ENCODE measurements around the gene EDN1.

Gene EDN1

DNA sequence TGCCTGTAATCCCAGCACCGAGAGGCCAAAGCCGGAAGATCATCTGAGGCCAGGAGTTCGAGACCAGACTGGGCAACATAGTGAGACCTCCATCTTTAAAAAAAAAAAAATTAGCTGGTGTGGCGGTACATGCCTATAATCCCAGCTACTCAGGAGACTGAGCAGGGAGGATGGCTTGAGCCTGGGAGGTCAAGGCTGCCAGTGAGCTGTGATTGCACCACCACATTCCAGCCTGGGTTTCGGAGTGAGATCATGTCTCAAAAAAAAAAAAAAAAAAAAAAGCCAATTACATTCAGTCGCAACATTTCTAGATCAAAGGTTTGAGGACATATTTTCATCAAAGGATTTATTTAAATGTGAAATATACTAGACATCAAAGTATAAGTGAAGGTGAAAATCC is 32.0 kb upstream of the EDN1 start:
- TF ChIP-seq, protein P1, sequence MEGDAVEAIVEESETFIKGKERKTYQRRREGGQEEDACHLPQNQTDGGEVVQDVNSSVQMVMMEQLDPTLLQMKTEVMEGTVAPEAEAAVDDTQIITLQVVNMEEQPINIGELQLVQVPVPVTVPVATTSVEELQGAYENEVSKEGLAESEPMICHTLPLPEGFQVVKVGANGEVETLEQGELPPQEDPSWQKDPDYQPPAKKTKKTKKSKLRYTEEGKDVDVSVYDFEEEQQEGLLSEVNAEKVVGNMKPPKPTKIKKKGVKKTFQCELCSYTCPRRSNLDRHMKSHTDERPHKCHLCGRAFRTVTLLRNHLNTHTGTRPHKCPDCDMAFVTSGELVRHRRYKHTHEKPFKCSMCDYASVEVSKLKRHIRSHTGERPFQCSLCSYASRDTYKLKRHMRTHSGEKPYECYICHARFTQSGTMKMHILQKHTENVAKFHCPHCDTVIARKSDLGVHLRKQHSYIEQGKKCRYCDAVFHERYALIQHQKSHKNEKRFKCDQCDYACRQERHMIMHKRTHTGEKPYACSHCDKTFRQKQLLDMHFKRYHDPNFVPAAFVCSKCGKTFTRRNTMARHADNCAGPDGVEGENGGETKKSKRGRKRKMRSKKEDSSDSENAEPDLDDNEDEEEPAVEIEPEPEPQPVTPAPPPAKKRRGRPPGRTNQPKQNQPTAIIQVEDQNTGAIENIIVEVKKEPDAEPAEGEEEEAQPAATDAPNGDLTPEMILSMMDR (IDR thresholded peaks at IDR 0.05): no peak
- H3K36me3 ChIP-seq: no peaks in the 10 kb centered on the region
- no peak for DNase-seq
- no peaks in the 10 kb centered on the region for H3K4me1 ChIP-seq
- H3K27ac ChIP-seq: no peak overlapping the region
- H3K9me3 ChIP-seq: no peaks in the 10 kb centered on the region
- H3K4me3 ChIP-seq: no peak overlapping the region
- intact Hi-C loops (cut with DNase I; ENCODE audit: low total_unique reads): no loop called here
- no peaks in the 10 kb centered on the region for H3K27me3 ChIP-seq

DNA sequence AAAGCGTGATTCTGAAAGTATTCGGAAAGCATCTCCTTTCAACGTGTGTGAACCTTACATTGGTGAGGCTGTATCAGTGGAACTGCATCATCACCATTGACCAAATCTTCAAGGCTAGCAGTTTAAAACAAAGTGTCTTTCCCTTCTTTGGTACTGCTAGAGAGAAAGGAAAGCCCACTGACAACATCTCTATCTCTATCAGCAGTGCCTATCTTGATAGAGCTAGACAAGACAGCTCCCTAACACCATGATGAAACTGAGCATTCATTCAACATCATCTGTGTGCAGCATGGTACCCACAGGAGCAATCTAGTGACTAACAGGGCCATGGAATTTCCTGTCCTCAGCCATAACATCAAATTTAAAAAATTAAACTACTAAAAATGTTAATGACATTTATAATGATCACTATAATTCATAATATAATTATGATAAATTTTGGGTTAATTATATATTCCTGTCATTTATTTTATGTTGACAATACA is 31.5 kb upstream of the EDN1 start:
- TF ChIP-seq, protein P1 (IDR thresholded peaks at IDR 0.05): no peak
- intact Hi-C loops (cut with DNase I; ENCODE audit: low total_unique reads): no loop called here
- no peak for DNase-seq

DNA sequence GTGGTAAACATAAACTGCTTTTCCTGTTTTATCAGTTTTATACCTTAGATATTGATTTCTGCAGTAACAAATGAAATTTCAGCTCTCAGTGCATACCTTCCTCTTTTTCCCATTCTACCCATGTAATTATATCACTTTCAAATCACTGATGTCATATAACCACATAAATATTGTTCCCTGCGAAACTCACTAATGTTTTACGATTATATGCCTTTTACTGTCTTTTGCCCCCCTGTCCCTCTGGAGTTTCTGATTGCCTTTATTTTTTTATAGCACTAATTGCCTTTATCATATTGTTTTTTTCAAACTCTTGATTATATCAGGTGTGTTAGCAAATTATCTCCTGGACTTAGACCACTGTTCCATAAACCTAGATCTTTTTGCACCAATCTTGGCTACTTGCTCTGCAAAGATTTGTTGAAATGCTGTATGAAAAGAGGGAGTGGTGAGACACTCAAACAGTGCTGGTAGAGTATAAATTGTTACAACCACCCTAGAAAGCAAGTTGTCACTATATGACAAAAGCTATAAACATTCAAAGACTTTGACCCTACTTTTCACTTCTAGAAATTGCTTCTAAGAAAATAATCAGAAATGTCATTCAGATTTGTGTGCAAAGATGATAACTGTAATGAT is 29.6 kb upstream of the EDN1 start:
- intact Hi-C loops (cut with DNase I; ENCODE audit: low total_unique reads): no loop called here
- Histone ChIP-seq H3K4me1 (no peaks in the 10 kb centered on the region), H3K27me3 (no peaks in the 10 kb centered on the region), H3K27ac (no peak overlapping the region), H3K9me3 (no peaks in the 10 kb centered on the region), H3K36me3 (no peaks in the 10 kb centered on the region), H3K4me3 (no peak overlapping the region)
- no peak for DNase-seq
- TF ChIP-seq, protein P1 (IDR thresholded peaks at IDR 0.05): no peak

More for the DNA sequence above, 31.5 kb upstream of the EDN1 start:
- H3K36me3 ChIP-seq: no peaks in the 10 kb centered on the region
- H3K27me3 ChIP-seq: no peaks in the 10 kb centered on the region
- no peaks in the 10 kb centered on the region for H3K4me1 ChIP-seq
- H3K9me3 ChIP-seq: no peaks in the 10 kb centered on the region
- no peak overlapping the region for H3K4me3 ChIP-seq
- no peak overlapping the region for H3K27ac ChIP-seq

DNA sequence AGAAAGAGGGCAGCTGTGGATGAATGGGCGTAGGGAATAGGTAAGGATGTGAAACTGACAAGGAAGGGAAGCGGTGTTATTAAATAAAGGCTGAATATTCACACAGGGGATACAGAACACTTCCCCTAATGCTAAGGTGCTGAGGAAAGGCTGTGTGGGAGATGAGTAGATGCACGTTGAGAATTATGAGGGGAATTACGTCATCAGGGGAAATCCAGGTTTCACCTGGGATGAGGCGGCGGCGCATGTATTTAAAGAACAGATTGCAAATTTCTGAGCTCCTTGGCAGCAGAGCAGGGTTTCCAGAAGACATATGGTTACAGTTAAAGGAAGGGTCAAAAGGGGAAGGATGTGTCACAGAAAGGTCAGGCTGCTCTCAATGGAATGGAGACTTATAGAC is 28.7 kb upstream of the EDN1 start:
- no peak overlapping the region for H3K27ac ChIP-seq
- no peak overlapping the region for H3K4me3 ChIP-seq
- TF ChIP-seq, protein P1 (IDR thresholded peaks at IDR 0.05): no peak
- no peaks in the 10 kb centered on the region for H3K9me3 ChIP-seq
- H3K36me3 ChIP-seq: no peaks in the 10 kb centered on the region
- no peaks in the 10 kb centered on the region for H3K27me3 ChIP-seq
- DNase-seq: no peak
- intact Hi-C loops (cut with DNase I; ENCODE audit: low total_unique reads): no loop called here
- no peaks in the 10 kb centered on the region for H3K4me1 ChIP-seq

DNA sequence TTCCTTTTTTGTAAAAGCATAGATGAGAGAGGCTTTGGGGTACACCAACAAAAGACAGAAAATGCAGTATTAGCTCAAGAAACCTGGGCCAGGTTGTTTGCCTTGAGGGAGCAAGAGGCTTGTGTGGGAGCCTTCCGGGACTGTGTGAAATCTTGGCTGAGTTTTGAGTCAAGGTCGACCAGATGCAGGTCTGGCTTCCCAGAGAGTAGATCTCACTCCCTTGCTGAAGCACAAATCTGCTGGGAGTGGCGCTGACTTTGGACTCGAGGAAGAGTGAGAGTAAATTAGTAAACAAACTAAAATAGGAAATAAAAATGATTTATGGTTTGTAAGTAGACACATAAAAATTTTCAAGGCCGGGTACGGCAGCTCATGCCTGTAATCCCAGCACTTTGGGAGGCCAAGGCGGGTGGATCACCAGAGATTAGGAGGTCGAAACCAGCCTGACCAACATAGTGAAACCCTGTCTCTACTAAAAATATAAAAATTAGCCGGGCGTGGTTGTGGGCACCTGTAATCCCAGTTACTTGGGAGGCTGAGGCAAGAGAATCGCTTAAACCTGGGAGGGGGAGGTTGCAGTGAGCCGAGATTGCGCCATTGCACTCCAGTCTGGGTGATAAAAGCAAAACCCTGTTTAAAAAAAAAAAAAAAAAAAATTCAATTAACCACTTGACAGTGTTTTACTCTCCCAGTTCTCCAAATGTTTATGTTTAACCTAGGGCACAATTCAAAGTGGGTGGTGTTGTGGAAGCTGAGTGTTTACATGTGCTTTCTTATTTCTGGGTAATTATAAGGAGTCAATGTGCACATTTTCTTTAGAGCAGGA is 27.7 kb upstream of the EDN1 start:
- Histone ChIP-seq H3K27ac (no peak overlapping the region), H3K4me3 (no peak overlapping the region), H3K27me3 (no peaks in the 10 kb centered on the region), H3K9me3 (no peaks in the 10 kb centered on the region), H3K4me1 (no peaks in the 10 kb centered on the region), H3K36me3 (no peaks in the 10 kb centered on the region)
- intact Hi-C loops (cut with DNase I; ENCODE audit: low total_unique reads): no loop called here
- no peak for DNase-seq
- TF ChIP-seq, protein P1 (IDR thresholded peaks at IDR 0.05): no peak
